ENCODE measurements around the gene TAF11L5. TPM values are rescaled to one million over a fixed set of nuclear protein-coding genes. Genes with fewer than 3 reads are reported as not detected.
"Not testable (repeated sequence)": the region's sequence is repeated elsewhere in the genome, so short reads cannot be mapped to it uniquely, and the experiment has no call there.

Gene TAF11L5
- total and polyA plus RNA-seq, 2 experiments from 2014 or later, result not detected

- TF ChIP-seq, protein P1, sequence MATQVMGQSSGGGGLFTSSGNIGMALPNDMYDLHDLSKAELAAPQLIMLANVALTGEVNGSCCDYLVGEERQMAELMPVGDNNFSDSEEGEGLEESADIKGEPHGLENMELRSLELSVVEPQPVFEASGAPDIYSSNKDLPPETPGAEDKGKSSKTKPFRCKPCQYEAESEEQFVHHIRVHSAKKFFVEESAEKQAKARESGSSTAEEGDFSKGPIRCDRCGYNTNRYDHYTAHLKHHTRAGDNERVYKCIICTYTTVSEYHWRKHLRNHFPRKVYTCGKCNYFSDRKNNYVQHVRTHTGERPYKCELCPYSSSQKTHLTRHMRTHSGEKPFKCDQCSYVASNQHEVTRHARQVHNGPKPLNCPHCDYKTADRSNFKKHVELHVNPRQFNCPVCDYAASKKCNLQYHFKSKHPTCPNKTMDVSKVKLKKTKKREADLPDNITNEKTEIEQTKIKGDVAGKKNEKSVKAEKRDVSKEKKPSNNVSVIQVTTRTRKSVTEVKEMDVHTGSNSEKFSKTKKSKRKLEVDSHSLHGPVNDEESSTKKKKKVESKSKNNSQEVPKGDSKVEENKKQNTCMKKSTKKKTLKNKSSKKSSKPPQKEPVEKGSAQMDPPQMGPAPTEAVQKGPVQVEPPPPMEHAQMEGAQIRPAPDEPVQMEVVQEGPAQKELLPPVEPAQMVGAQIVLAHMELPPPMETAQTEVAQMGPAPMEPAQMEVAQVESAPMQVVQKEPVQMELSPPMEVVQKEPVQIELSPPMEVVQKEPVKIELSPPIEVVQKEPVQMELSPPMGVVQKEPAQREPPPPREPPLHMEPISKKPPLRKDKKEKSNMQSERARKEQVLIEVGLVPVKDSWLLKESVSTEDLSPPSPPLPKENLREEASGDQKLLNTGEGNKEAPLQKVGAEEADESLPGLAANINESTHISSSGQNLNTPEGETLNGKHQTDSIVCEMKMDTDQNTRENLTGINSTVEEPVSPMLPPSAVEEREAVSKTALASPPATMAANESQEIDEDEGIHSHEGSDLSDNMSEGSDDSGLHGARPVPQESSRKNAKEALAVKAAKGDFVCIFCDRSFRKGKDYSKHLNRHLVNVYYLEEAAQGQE (IDR thresholded peaks at IDR 0.05; ENCODE audit: unreplicated experiment), result no peak
- TF ChIP-seq ZNF331 (CRISPR knock-in tag; IDR thresholded peaks at IDR 0.05; ENCODE audit: low read depth), result no peak
- no peak for TF ChIP-seq JUNB (IDR thresholded peaks at IDR 0.05; ENCODE audit: unreplicated experiment)
These were observed 27.6 kb upstream of the TAF11L5 start (continued) for GRCh38 chr5:17497446-17497845.

GRCh38 chr5:17497931-17498330 lies 27.1 kb upstream of the TAF11L5 start, which contains the start of gene TAF11L2:
Gene TAF11L2, plus strand, starts transcription at chr5:17498231.
- H3K4me1 ChIP-seq (ENCODE audit: insufficient read depth); H3K4me3 Mint-ChIP-seq; H3K79me2 ChIP-seq (replicated peaks; ENCODE audit: insufficient read depth); H3K9me2 ChIP-seq (ENCODE audit: insufficient read depth); H3F3A ChIP-seq (replicated peaks; ENCODE audit: low read depth); H3K27ac Mint-ChIP-seq; H3K27me3 ChIP-seq (ENCODE audit: insufficient read depth); H3K36me3 Mint-ChIP-seq (ENCODE audit: low read depth); H3K9me3 Mint-ChIP-seq; H3K4me3 ChIP-seq; H3K27me3 Mint-ChIP-seq (ENCODE audit: insufficient read depth, low read depth, poor library complexity); H2AFZ ChIP-seq; H3K27ac ChIP-seq (ENCODE audit: low read depth); H4K20me1 ChIP-seq (replicated peaks; ENCODE audit: insufficient read depth); DNase-seq (ENCODE audit: low spot score); H3K36me3 ChIP-seq (ENCODE audit: insufficient read depth); H3K4me2 ChIP-seq; ATAC-seq; H3K4me1 Mint-ChIP-seq: not testable (repeated sequence)

- H3K9me3 Mint-ChIP-seq, result no peaks in the 10 kb centered on the region
- no peaks in the 10 kb centered on the region for H3K36me3 Mint-ChIP-seq (ENCODE audit: low read depth)
- DNase-seq (ENCODE audit: low spot score) (no peak), ATAC-seq (no peak)
- H3K4me1 ChIP-seq (ENCODE audit: insufficient read depth), result no peaks in the 10 kb centered on the region
- H3K4me1 Mint-ChIP-seq, result no peaks in the 10 kb centered on the region
- no peaks in the 10 kb centered on the region for H3K27me3 ChIP-seq (ENCODE audit: insufficient read depth)
- no peaks in the 10 kb centered on the region for H4K20me1 ChIP-seq (replicated peaks; ENCODE audit: insufficient read depth)
- H3K9me2 ChIP-seq (ENCODE audit: insufficient read depth), result no peaks in the 10 kb centered on the region
- H3K4me2 ChIP-seq, result no peak overlapping the region
- H2AFZ ChIP-seq, result no peak overlapping the region
- H3K36me3 ChIP-seq (ENCODE audit: insufficient read depth), result no peaks in the 10 kb centered on the region
- no peak overlapping the region for H3K27ac Mint-ChIP-seq
- no peaks in the 10 kb centered on the region for H3K27me3 Mint-ChIP-seq (ENCODE audit: insufficient read depth, low read depth, poor library complexity)
- H3K4me3 Mint-ChIP-seq, result no peak overlapping the region
- H3K4me3 ChIP-seq, result no peak overlapping the region
- H3F3A ChIP-seq (replicated peaks; ENCODE audit: low read depth), result no peaks in the 10 kb centered on the region
- no peak overlapping the region for H3K27ac ChIP-seq (ENCODE audit: low read depth)
- H3K79me2 ChIP-seq (replicated peaks; ENCODE audit: insufficient read depth), result no peaks in the 10 kb centered on the region
- TF ChIP-seq JUNB (IDR thresholded peaks at IDR 0.05; ENCODE audit: unreplicated experiment) (no peak), POLR2AphosphoS5 (IDR thresholded peaks at IDR 0.05; ENCODE audit: low read depth) (no peak), ZNF331 (CRISPR knock-in tag; IDR thresholded peaks at IDR 0.05; ENCODE audit: low read depth) (no peak), EZH2 (IDR thresholded peaks at IDR 0.05; ENCODE audit: low read depth, unreplicated experiment) (no peak), CREB1 (CRISPR knock-in tag; IDR thresholded peaks at IDR 0.05; ENCODE audit: low read depth) (no peak), NANOG (IDR thresholded peaks at IDR 0.05; ENCODE audit: borderline replicate concordance) (no peak)
- TF ChIP-seq, protein P1 (IDR thresholded peaks at IDR 0.05; ENCODE audit: unreplicated experiment), result no peak
- TF ChIP-seq, protein P2, sequence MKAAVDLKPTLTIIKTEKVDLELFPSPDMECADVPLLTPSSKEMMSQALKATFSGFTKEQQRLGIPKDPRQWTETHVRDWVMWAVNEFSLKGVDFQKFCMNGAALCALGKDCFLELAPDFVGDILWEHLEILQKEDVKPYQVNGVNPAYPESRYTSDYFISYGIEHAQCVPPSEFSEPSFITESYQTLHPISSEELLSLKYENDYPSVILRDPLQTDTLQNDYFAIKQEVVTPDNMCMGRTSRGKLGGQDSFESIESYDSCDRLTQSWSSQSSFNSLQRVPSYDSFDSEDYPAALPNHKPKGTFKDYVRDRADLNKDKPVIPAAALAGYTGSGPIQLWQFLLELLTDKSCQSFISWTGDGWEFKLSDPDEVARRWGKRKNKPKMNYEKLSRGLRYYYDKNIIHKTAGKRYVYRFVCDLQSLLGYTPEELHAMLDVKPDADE (IDR thresholded peaks at IDR 0.05), result no peak
These were observed 13.2 kb upstream of the TAF11L5 start for GRCh38 chr5:17511775-17512325.
